ENCODE data around the gene WDR33.

Gene WDR33

GRCh38 chr2:127685410-127686080 is 125.4 kb downstream of the WDR33 start:
- no peak for DNase-seq

- no peak for DNase-seq
Observed at GRCh38 chr2:127683757-127684156, 127.2 kb downstream of the WDR33 start.

GRCh38 chr2:127683056-127683455 is 127.9 kb downstream of the WDR33 start:
- DNase-seq, result no peak

- DNase-seq, result no peak
Observed at GRCh38 chr2:127681976-127682857, 128.8 kb downstream of the WDR33 start.

- no peak for DNase-seq
Observed at GRCh38 chr2:127681288-127681804, 129.6 kb downstream of the WDR33 start.

- DNase-seq, result no peak
Observed at GRCh38 chr2:127680706-127681287, 130.2 kb downstream of the WDR33 start.

GRCh38 chr2:127679680-127680361 is 131.2 kb downstream of the WDR33 start:
- DNase-seq, result no peak

- no peak for DNase-seq
Observed at GRCh38 chr2:127678991-127679390, 132.0 kb downstream of the WDR33 start.

- no peak for DNase-seq
Observed at GRCh38 chr2:127678531-127678930, 132.4 kb downstream of the WDR33 start.

- DNase-seq, result no peak
Observed at GRCh38 chr2:127676906-127677305, 134.1 kb downstream of the WDR33 start.

GRCh38 chr2:127675331-127676261 is 135.4 kb downstream of the WDR33 start, which contains the start of gene LIMS2:
LIMS2 (minus strand) TSS chr2:127675530; CDS start chr2:127675024, 506 bp downstream.
- no peak for DNase-seq

- DNase-seq, result no peak
Observed at GRCh38 chr2:127674241-127675209, 136.4 kb downstream of the WDR33 start.

- DNase-seq, result no peak
Observed at GRCh38 chr2:127673291-127674069, 137.5 kb downstream of the WDR33 start.

- no peak for DNase-seq
Observed at GRCh38 chr2:127672341-127673224, 138.4 kb downstream of the WDR33 start.

GRCh38 chr2:127671557-127672302 is 139.2 kb downstream of the WDR33 start:
- no peak for DNase-seq

GRCh38 chr2:127670957-127671290 is 140.0 kb downstream of the WDR33 start:
- no peak for DNase-seq

- DNase-seq, result no peak
Observed at GRCh38 chr2:127670055-127670956, 140.7 kb downstream of the WDR33 start.
